HTR-8/SVneo (cell line): ENCODE results near the gene MEIOC.
A peak's percentile ranks its signal among the peaks of the same experiment; 100 is the strongest.
"Not testable (repeated sequence)": the region's sequence is repeated elsewhere in the genome, so short reads cannot be mapped to it uniquely, and the experiment has no call there.

ENCODE experiments used
- DNase-seq: peaks from one replicate; pipeline ENCODE4 v3.0.0; 2011; ENCODE audit warnings: low spot score, mixed read lengths; ENCODE audit not compliant: insufficient read length
- FAIRE-seq: peaks from 2 replicates; lab custom pipeline; 2011; peaks lifted over from hg19 to GRCh38; lab: Jason Lieb, UNC

The MEIOC gene

DNA sequence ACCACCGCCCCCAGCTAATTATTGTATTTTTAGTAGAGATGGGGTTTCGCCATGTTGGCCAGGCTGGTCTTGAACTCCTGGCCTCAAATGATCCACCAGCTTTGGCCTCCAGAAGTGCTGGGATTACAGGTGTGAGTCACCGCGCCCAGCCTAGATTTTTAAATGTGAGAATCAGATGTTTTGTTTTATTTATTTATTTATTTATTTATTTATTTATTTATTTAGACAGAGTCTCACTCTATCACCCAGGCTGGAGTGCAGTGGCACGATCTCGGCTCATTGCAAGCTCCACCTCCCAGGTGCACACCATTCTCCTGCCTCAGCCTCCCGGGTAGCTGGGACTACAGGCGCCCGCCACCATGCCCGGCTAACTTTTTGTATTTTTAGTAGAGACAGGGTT is 44.0 kb downstream of the MEIOC start:
- FAIRE-seq, DNase-seq: not testable (repeated sequence)

DNA sequence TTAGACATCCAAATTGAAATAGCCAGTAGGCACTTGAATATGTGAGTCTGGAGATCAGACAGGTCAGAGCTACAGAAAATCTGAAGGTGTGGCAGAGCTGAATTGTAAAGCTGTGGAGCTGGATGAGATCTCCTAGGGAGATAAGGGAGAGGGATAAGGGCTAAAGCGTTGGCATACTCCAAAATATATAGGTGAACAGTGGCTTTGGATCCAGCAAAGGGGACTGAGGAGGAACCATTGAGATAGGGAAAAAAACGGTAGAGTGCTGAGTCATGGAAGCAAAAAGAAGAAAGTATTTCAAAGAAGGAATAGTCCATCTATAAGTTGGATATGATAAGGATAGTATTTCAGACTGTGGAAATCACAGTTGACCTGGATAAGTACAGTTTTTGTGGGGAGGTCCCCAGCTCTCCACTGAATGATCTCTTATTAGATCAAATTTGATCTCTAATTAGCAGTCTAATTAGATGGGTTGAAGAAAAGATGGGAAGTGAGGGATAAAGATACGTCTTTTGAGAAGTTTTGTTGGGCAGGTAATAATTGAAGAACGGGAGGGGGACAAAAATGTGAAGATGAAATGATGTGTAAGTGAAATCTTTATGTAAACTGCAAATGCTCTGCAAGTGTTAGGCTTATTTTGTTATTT is 51.6 kb downstream of the MEIOC start:
- FAIRE-seq (no peak), DNase-seq (no peak)

DNA sequence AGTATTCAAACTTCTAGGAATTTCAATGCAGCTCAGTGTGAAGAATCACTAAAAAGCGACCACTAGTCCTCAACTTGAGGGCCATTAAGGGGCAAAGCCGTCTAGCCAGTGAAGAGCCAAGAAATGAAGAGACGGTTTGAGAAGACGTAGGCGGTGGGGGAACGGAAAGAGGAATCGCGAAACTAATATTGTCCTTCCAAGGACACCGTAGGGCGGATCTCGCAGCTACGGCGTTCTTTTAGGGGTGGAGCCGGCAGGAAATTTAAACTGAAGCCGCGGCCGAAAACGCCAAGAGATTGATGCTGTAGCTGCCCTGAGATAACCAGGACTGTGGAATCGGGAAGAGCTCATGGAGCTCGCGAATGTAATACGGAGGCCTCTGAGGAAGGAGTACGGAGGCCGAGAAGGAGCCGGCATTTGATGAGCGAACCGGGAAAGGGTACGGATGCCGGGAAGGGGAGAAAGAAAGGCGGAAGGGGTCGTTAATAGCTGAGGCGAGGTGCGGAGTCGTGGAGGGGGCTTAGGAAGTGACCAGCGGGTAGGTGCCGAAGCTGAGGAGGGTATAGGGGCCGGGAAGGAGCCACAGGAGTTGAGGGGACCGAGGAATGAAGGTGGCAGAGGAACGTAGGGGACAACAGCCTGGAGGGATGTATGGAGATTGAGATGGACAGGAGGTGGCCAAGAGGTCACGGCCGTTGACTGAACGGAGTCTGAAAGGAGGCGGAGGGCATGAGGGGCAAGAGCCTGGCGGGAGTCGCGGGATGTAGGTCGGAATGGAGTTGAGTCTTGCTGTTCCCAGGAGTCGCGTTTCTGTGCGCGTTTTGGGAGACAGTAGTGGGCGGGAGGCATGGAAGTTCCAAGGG is 52.4 kb downstream of the MEIOC start, which contains the start of gene DBF4B:
DBF4B (plus strand) TSS at position 265 of the 863 bp plus-strand sequence; CDS start at position 421, 156 bp downstream.
- FAIRE-seq (peak; percentile 72), DNase-seq (peak; percentile 98)

DNA sequence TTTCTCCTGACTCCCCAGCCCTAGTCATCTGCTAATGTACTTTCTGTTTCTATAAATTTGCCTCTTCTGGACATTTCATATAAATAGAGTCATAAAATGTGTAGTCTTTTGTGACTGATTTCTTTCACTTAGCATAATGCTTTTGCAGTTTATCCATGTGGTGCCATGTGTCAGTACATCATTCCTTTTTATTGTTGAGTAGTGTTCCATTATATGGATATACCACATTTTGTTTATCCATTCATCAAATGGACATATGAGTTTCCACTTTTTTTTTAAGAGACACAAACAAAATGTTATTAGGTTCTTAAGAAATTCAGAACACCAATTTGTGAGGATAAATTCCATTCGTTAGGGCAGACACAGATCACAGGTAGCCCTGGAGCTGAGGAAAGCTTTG is 63.2 kb downstream of the MEIOC start:
- FAIRE-seq (no peak), DNase-seq (no peak)

DNA sequence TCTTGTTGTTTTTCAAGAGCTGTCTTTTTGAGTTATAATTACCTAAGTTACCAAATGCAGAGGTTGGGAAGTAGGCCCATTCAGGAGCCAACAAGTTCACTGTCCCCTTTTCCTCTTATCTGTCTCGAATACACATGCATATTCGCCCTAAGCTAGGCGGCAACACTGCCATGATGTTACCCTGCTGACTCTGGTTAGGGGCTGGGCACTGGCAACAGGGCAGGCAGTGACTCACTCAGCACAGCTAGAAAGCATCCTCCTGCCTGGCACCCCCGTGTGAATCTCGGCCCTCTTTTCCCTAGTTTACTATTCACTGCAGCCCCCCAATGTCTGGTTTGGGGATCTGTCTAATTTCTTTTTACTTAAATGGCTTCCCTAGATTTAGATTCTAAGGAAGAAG is 66.0 kb downstream of the MEIOC start:
- DNase-seq = no peak
- FAIRE-seq = no peak
